OCI-LY1 (cell line): ENCODE data around the gene SERPINB1.

Experiments
- CTCF ChIP-seq: fragments of 200-600 bp; sonication (generic), shearing (Covaris generic); IDR thresholded peaks from 2 replicates; pipeline ENCODE4 v1.5.1; 2017; ENCODE audit warnings: mild to moderate bottlenecking, antibody characterized with exemption, low read length, moderate library complexity, mixed read lengths
- EZH2 ChIP-seq: fragments of 200-600 bp; sonication (generic), shearing (Covaris generic); IDR thresholded peaks from 2 replicates; pipeline ENCODE4 v1.8.0; 2017; ENCODE audit warnings: borderline replicate concordance, mixed run types, mild to moderate bottlenecking, antibody characterized with exemption, low read length, moderate library complexity, mixed read lengths

GRCh38 chr6:2803731-2804429, 37.8 kb downstream of the SERPINB1 start:
- TF ChIP-seq EZH2 (no peak), CTCF (no peak)
